ENCODE results near the gene CPE. TPM values are rescaled to one million over a fixed set of nuclear protein-coding genes. Genes with fewer than 3 reads are reported as not detected.

CPE gene
- polyA plus RNA-seq, 3 donors from 2014 or later: not detected

DNA sequence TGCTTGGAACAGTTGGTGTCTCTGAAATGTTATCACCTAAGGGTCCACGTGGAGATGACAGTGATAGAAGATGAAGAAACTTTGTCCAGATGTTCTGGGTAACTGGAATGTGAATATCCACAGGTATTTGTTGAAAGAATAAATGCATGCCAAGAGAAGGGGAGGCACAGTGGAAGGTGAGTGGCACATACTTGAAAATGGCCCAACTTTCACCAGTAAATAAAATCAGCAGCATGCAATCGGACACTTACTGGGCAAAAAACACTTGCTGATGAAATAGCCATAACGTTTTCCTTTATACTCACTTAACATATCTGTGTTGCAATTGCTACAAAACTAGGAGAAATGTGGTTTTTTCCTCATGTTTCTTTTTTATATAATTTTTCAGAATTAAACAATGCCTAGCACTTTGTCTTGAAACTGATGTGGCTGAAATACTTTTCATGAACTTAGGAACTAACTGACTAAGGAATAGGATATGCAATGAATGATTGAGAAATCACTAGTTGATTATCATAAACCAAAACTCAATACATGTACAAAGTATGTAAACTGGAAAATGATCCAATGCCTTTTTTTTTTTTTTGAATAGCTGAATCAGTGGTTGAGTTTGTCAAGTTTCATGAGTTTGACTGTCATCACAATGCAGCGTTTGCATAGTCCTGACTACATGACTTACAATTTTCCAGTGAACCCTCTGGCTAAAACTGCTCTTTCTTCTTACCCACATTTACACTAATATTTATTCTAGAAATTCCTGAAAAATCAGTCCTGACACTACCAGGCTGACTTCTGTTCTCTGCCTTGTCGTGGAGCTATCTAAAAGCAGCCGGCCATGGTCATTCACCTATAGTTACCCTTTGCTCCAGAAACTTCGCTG, 127.4 kb downstream of the CPE start:
- no peak overlapping the region for H3K4me3 Mint-ChIP-seq
- H3K36me3 Mint-ChIP-seq: no peaks in the 10 kb centered on the region
- H3K27me3 Mint-ChIP-seq (ENCODE audit: low read depth in 3 of 3): peaks cover 1 to 5% (median 3%) of the 10 kb centered on the region in 3 donors
- no peak overlapping the region for H3K27ac Mint-ChIP-seq
- no peak for DNase-seq
- no peaks in the 10 kb centered on the region for H3K4me1 Mint-ChIP-seq
- H3K9me3 Mint-ChIP-seq: no peaks in the 10 kb centered on the region

DNA sequence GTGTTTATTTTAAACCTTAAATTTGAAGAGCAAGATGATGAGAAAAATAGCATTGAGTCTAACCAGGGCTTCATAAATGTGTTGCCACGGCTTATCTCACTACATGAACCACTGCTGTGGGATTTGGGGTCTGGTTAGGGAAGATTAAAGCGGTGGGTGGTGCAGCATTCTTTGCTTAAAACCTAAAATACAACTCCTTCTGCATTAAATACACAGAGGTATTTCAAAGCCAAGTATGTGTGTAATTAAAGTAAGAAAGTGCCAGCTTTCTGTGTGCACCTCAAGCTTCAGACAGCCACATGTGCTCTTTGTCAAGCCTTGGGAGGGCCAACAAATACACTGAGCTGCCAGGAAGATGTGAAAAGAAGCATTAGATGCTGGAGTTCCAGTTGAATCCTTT, 128.0 kb downstream of the CPE start:
- no peaks in the 10 kb centered on the region for H3K4me1 Mint-ChIP-seq
- no peak overlapping the region for H3K4me3 Mint-ChIP-seq
- H3K27ac Mint-ChIP-seq: no peak overlapping the region
- no peaks in the 10 kb centered on the region for H3K36me3 Mint-ChIP-seq
- H3K9me3 Mint-ChIP-seq: no peaks in the 10 kb centered on the region
- H3K27me3 Mint-ChIP-seq (ENCODE audit: low read depth in 3 of 3): peaks cover 1 to 5% (median 3%) of the 10 kb centered on the region in 3 donors
- no peak for DNase-seq

DNA sequence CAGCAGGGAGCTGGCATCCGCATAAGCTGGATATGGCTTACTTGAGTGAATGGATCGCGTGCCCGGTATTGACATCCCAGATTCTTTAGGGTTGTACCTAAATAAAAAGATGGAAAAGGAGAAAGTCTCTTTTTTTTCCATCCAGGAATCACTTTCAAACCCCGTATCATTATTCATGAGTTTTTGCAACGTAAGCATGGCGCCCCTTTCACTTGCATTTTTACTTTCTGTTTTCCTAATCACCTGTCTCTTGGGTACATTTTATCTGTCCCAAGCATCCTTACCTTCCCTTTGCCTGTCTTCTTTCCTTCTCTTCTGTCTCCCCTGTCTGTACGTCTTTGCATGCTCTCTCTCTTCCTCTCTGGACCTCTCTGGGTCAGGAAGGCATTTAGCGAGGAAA, 128.6 kb downstream of the CPE start:
- Mint-ChIP-seq H3K27me3 (ENCODE audit: low read depth in 3 of 3) (peaks cover 0 to 7% (median 3%) of the 10 kb centered on the region in 3 donors), H3K36me3 (no peaks in the 10 kb centered on the region), H3K27ac (no peak overlapping the region), H3K4me3 (no peak overlapping the region), H3K4me1 (no peaks in the 10 kb centered on the region), H3K9me3 (no peaks in the 10 kb centered on the region)
- DNase-seq: no peak

DNA sequence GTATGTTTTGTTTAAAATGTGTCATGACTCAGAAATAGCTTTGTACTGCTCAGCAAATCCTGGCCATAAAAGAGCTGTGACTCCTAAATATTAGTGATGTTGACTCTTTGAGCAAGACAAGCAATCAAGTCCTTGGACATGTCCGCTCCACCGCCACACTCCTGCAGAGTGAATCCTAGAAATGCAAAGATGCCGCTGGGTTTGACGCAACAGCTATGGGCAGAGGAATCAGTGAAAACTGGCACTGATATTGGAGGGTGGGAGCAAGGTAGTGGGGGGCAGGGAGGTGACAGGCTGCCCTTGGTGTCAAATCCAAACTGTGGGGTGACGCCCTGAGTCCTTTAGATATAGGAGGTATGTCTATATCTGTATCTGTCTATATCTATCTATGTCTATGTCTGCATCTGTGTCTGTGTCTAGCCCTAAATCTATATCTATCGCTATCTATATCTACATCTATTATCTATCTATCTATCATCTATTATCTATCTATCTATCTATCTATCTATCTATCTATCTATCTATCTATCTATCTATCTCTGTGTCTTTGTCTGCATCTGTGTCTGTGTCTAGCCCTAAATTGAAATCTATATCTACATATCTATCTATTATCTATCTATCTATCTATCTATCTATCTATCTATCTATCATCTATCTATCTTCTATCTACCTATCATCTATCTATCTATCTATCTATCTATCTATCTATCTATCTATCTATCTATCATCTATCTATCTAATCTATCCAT, 129.7 kb downstream of the CPE start:
- no peaks in the 10 kb centered on the region for H3K4me1 Mint-ChIP-seq

DNA sequence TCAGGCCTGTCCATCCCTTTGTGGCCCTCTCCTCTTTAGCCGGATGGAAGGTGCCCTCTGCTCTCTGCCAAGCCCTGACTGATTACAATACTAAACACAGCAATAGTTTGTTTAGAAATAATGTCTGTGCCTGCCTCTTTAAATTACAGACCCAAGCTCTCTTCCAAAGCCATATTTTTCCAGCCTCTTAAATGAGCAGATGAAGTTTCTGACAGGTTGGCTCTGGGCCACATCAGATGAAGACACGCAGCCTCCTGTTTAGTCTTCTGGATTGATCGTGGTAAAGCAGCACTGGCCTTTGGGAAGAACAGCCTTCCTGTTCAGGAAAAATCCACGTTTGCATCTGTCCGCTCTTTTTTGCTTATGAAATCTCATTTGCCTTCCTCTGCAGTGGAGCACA, 133.6 kb downstream of the CPE start:
- no peak for DNase-seq
- H3K9me3 Mint-ChIP-seq: peaks cover 0 to 1% (median 0%) of the 10 kb centered on the region in 6 donors

More for the DNA sequence above, 129.7 kb downstream of the CPE start:
- no peak for DNase-seq
- H3K27me3 Mint-ChIP-seq (ENCODE audit: low read depth in 3 of 3): peaks cover 0 to 13% (median 1%) of the 10 kb centered on the region in 3 donors
- H3K36me3 Mint-ChIP-seq: no peaks in the 10 kb centered on the region
- H3K9me3 Mint-ChIP-seq: no peaks in the 10 kb centered on the region
- H3K4me3 Mint-ChIP-seq: no peak overlapping the region
- no peak overlapping the region for H3K27ac Mint-ChIP-seq

DNA sequence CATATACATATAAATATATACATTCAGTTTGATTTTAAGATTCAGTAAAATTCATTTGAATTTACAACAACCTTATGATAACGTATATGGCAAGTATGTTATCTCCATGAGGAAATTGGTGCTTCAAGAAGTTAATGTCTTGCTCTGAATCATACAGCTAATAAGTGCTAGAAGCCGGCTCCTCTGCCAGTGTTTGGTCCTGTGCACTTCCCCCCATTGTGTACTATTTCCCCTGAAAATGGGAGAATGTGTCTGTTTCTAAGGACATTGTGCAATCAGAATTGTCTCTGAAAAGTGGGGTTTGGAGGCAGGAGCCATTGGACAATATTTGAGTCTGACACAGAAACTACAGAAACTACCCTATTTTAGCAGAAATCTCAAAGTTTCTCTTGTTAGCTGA, 135.9 kb downstream of the CPE start:
- no peak overlapping the region for H3K4me3 Mint-ChIP-seq
- H3K4me1 Mint-ChIP-seq: no peaks in the 10 kb centered on the region
- no peak for DNase-seq
- no peaks in the 10 kb centered on the region for H3K36me3 Mint-ChIP-seq
- H3K9me3 Mint-ChIP-seq: peaks cover 0 to 1% (median 0%) of the 10 kb centered on the region in 6 donors
- peaks cover 0 to 10% (median 5%) of the 10 kb centered on the region in 3 donors for H3K27me3 Mint-ChIP-seq (ENCODE audit: low read depth in 3 of 3)
- no peak overlapping the region for H3K27ac Mint-ChIP-seq

More for the DNA sequence above, 133.6 kb downstream of the CPE start:
- Mint-ChIP-seq H3K4me3 (no peak overlapping the region), H3K27ac (no peak overlapping the region), H3K4me1 (no peaks in the 10 kb centered on the region), H3K36me3 (no peaks in the 10 kb centered on the region), H3K27me3 (ENCODE audit: low read depth in 3 of 3) (peaks cover 0 to 14% (median 4%) of the 10 kb centered on the region in 3 donors)

DNA sequence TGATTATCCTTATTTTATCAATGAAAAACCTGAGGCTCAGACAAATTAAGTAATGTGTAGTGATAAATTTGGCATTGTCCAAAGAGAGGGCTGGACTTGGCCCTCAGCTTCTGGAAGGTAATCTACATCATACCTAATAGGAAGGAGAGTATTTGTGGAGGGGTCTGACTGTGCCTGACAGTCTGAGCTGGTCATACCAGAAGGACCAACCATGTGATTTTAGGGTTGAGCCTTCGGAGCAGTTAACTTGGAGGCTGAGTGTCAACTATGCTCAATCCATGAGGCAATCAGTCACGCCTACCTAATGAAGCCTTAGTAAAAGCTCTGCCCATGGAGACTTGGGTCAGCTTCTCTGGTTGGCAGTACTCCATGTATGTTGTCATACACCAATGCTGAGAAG, 136.4 kb downstream of the CPE start:
- Mint-ChIP-seq H3K36me3 (no peaks in the 10 kb centered on the region), H3K4me1 (no peaks in the 10 kb centered on the region), H3K9me3 (peaks cover 0 to 1% (median 0%) of the 10 kb centered on the region in 6 donors), H3K27ac (no peak overlapping the region), H3K27me3 (ENCODE audit: low read depth in 3 of 3) (peaks cover 0 to 10% (median 4%) of the 10 kb centered on the region in 3 donors), H3K4me3 (no peak overlapping the region)
- no peak for DNase-seq

DNA sequence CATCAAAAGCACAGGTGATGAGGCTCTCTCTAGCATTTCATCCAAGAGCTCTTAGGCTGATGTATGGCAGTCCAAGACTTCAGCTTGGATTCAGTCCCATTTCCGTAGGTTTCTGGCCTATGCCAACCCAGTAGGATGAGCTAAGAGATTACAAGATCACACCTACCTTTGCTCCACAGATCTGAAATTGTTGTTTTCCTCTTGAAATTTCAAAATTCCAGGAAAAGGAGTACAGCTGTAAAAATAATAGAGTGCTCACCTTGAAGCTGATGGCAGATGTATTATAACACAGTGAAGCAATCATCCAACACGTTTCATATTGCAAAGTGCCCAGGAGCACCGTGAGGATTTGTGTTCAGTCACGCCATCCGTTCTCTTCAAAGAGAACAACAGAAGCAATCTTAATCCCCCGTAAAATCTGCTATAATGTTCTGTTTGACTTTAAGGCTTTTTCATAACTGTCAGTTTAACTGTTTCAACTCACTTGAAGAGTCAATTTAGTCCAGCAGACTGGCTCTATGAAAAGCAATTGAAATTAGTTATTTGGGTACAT, 137.5 kb downstream of the CPE start:
- Mint-ChIP-seq H3K4me1 (no peaks in the 10 kb centered on the region), H3K9me3 (peaks cover 0 to 1% (median 0%) of the 10 kb centered on the region in 6 donors), H3K36me3 (no peaks in the 10 kb centered on the region), H3K27me3 (ENCODE audit: low read depth in 3 of 3) (peaks cover 0 to 10% (median 4%) of the 10 kb centered on the region in 3 donors), H3K4me3 (no peak overlapping the region), H3K27ac (no peak overlapping the region)
- DNase-seq: no peak

DNA sequence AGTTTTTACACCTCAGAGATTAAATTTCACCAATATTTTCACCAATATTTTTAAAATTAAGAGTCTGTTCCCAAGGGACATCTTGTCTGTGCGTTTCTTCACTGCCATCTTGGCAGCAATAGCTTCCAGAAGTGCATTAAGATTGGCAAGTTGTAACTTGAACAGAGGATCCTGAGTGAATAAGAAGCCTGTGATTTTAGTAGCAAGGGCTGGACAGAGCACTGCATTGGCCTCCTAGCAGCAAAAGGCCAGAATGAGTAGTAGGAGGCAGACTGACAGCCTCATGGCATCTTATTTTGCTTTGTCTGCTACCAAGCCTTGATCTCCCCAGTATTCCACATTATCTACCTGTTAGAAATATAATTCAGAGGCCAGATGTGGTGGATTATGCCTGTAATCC, 138.4 kb downstream of the CPE start:
- Mint-ChIP-seq H3K36me3 (no peaks in the 10 kb centered on the region), H3K4me1 (no peaks in the 10 kb centered on the region), H3K27ac (no peak overlapping the region), H3K27me3 (ENCODE audit: low read depth in 3 of 3) (peaks cover 0 to 9% (median 4%) of the 10 kb centered on the region in 3 donors), H3K9me3 (peaks cover 0 to 1% (median 0%) of the 10 kb centered on the region in 6 donors), H3K4me3 (no peak overlapping the region)
- DNase-seq: no peak

DNA sequence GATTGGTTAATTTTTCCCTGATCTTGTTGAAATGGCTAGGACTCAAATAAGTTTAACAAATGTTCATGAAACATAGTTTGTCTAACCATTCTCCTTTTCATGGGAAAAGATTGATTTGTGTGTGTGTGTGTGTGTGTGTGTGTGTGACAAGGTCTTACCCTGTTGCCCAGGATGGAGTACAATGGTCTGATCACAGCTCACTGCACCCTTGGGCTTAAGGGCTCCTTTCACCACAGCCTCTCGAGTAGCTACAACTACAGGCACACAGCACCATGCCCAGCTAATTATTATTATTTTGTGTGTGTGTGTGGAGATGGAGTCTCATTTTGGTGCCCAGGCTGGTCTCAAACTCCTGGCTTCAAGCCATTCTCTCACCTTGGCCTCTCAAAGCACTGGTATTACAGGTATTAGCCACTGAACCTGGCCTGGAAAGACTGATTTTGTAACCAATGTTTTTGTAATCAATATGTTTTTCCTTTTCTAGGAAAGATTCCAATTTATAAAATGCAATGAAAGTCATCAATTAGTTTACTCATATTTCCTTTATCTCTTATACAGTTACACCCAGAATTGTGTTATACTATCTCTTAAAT, 139.3 kb downstream of the CPE start:
- peaks cover 0 to 4% (median 4%) of the 10 kb centered on the region in 3 donors for H3K27me3 Mint-ChIP-seq (ENCODE audit: low read depth in 3 of 3)
- H3K36me3 Mint-ChIP-seq: no peaks in the 10 kb centered on the region
- no peak for DNase-seq
- peaks cover 0 to 1% (median 0%) of the 10 kb centered on the region in 6 donors for H3K9me3 Mint-ChIP-seq
- no peaks in the 10 kb centered on the region for H3K4me1 Mint-ChIP-seq
- no peak overlapping the region for H3K27ac Mint-ChIP-seq
- no peak overlapping the region for H3K4me3 Mint-ChIP-seq

DNA sequence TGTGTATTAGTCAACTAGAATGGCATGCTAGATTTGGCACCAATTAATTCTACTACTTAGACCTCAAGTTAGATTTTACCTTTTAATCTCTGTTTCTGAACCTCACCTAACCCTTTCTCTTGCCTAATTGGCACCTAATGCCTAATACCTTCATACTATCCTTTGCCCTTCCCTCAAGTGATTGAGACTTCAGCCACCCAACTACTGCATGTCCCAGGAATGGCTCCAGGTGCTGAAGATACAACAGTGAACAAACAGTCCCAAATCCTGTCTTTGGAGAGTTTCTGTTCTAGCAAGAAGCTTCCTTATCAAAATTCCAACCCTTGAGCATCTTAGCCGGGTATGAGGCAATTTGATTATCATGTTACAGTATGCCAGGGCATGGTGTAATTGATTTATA, 139.9 kb downstream of the CPE start:
- Mint-ChIP-seq H3K9me3 (peaks cover 0 to 1% (median 0%) of the 10 kb centered on the region in 6 donors), H3K4me1 (no peaks in the 10 kb centered on the region), H3K36me3 (no peaks in the 10 kb centered on the region), H3K27ac (no peak overlapping the region), H3K27me3 (ENCODE audit: low read depth in 3 of 3) (peaks cover 0 to 4% (median 2%) of the 10 kb centered on the region in 3 donors), H3K4me3 (no peak overlapping the region)
- DNase-seq: no peak

DNA sequence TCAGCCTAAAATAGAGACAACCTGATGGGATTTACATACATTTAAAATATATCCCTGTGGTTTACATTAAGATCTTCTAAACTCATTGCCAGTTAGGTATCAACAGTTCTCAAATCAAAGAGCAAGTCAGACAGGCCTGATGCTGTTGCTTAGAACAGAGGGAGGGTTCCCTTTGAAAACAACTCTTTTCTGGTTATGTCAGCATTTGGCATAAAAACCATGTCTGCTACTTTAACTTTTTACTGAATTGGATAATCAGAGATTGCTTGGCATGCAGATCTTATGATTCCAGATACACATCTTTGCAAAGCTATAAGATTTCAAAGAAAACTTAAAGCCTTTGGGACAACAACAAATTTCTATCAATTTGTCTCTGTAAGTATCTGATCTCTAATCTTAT, 140.8 kb downstream of the CPE start:
- no peak overlapping the region for H3K4me3 Mint-ChIP-seq
- no peaks in the 10 kb centered on the region for H3K4me1 Mint-ChIP-seq
- no peaks in the 10 kb centered on the region for H3K36me3 Mint-ChIP-seq
- no peak for DNase-seq
- H3K27ac Mint-ChIP-seq: no peak overlapping the region
- no peaks in the 10 kb centered on the region for H3K9me3 Mint-ChIP-seq
- peaks cover 0 to 4% (median 2%) of the 10 kb centered on the region in 3 donors for H3K27me3 Mint-ChIP-seq (ENCODE audit: low read depth in 3 of 3)

DNA sequence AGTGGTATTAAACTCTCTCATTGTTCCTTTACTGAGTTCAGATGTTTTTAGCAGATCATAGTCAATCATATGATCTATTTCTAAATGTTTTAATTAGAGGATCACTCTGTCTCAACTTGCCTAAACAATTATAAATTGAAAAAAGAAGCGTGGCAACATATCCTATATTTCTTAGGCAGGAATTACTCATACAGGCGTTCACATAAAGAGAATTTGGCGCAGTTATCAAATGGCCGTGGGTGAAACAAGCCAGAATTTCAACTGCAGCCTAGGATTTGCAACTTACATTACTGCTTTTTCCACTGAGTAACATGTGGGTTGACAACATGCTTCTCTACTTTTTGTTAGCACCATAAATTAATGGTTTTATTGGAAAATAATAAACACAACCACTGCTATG, 141.3 kb downstream of the CPE start:
- DNase-seq: no peak
- Mint-ChIP-seq H3K36me3 (no peaks in the 10 kb centered on the region), H3K9me3 (no peaks in the 10 kb centered on the region), H3K27me3 (ENCODE audit: low read depth in 3 of 3) (peaks cover 0 to 4% (median 2%) of the 10 kb centered on the region in 3 donors), H3K4me1 (no peaks in the 10 kb centered on the region), H3K27ac (no peak overlapping the region), H3K4me3 (no peak overlapping the region)

All from immature natural killer cell (primary cell).